Measurements from ENCODE around the gene RET. TPM values are rescaled to one million over a fixed set of nuclear protein-coding genes. Genes with fewer than 3 reads are reported as not detected.
A peak's percentile ranks its signal among the peaks of the same experiment; 100 is the strongest.

RET gene
- total RNA-seq, 1 donor from 2014 or later: 1.2 TPM

GRCh38 chr10:43073191-43073590 is 3.7 kb upstream of the RET start:
- no peak for TF ChIP-seq CTCF (conservative IDR thresholded peaks at IDR 0.05; ENCODE audit: low read depth, low read length)
- no peak for DNase-seq (ENCODE audit: low read depth)
- H3K4me3 ChIP-seq (ENCODE audit: low read depth, low read length): no peak overlapping the region

- H3K4me3 ChIP-seq (ENCODE audit: low read depth, low read length): no peak overlapping the region
- DNase-seq (ENCODE audit: low read depth): no peak
- TF ChIP-seq CTCF (conservative IDR thresholded peaks at IDR 0.05; ENCODE audit: low read depth, low read length): no peak
Measured at GRCh38 chr10:43073721-43074120, 3.1 kb upstream of the RET start.

- no peak for TF ChIP-seq CTCF (conservative IDR thresholded peaks at IDR 0.05; ENCODE audit: low read depth, low read length)
- no peak overlapping the region for H3K4me3 ChIP-seq (ENCODE audit: low read depth, low read length)
- DNase-seq (ENCODE audit: low read depth): no peak
Measured at GRCh38 chr10:43074409-43074808, 2.5 kb upstream of the RET start.

- H3K4me3 ChIP-seq (ENCODE audit: low read depth, low read length): no peak overlapping the region
- TF ChIP-seq CTCF (conservative IDR thresholded peaks at IDR 0.05; ENCODE audit: low read depth, low read length): no peak
- DNase-seq (ENCODE audit: low read depth): no peak
Measured at GRCh38 chr10:43074827-43075611, 1.9 kb upstream of the RET start.

- peak; percentile 33 for TF ChIP-seq CTCF (conservative IDR thresholded peaks at IDR 0.05; ENCODE audit: low read depth, low read length)
Measured at GRCh38 chr10:43075612-43076003, 1.3 kb upstream of the RET start.

GRCh38 chr10:43076311-43076875 is 476 bp upstream of the RET start:
- TF ChIP-seq CTCF (conservative IDR thresholded peaks at IDR 0.05; ENCODE audit: low read depth, low read length): no peak
- H3K4me3 ChIP-seq (ENCODE audit: low read depth, low read length): no peak overlapping the region
- no peak for DNase-seq (ENCODE audit: low read depth)

More at GRCh38 chr10:43075612-43076003, 1.3 kb upstream of the RET start:
- DNase-seq (ENCODE audit: low read depth): no peak
- H3K4me3 ChIP-seq (ENCODE audit: low read depth, low read length): no peak overlapping the region

Data from epithelial cell of proximal tubule (primary cell).